ENCODE measurements around the gene SESTD1.

GRCh38 chr2:179096090-179096489 is 168.5 kb downstream of the SESTD1 start:
- TF ChIP-seq, protein P1, sequence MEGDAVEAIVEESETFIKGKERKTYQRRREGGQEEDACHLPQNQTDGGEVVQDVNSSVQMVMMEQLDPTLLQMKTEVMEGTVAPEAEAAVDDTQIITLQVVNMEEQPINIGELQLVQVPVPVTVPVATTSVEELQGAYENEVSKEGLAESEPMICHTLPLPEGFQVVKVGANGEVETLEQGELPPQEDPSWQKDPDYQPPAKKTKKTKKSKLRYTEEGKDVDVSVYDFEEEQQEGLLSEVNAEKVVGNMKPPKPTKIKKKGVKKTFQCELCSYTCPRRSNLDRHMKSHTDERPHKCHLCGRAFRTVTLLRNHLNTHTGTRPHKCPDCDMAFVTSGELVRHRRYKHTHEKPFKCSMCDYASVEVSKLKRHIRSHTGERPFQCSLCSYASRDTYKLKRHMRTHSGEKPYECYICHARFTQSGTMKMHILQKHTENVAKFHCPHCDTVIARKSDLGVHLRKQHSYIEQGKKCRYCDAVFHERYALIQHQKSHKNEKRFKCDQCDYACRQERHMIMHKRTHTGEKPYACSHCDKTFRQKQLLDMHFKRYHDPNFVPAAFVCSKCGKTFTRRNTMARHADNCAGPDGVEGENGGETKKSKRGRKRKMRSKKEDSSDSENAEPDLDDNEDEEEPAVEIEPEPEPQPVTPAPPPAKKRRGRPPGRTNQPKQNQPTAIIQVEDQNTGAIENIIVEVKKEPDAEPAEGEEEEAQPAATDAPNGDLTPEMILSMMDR (conservative IDR thresholded peaks at IDR 0.05; ENCODE audit: low read length) = no peak
- no peak for TF ChIP-seq EZH2phosphoT487 (IDR thresholded peaks at IDR 0.05; ENCODE audit: borderline replicate concordance, low read depth, low read length)
